ENCODE data around the gene PGLYRP3. TPM values are rescaled to one million over a fixed set of nuclear protein-coding genes. Genes with fewer than 3 reads are reported as not detected.

The PGLYRP3 gene
- total RNA-seq, 3 donors from 2014 or later: not detected

DNA sequence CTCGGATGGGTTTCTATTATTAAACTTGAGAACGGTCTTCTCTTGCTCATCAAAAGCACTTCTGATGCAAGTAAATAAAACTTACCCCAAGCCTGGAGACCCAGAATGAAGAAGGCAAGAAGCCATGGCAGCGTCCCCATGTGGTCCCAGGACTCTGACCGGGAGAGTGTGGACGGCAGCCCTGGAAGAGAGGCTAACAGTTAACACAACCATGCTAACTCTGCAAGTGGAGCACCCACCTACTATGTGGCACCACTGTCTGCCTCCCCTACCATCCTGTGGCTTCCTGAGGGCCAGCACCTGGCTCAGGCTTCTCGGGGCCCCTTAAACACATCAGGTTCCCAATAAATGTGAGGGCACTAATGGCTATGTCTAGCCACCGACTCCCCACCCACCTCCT lies 2.2 kb downstream of the PGLYRP3 start:
- Histone ChIP-seq H3K27me3 (no peaks in the 10 kb centered on the region), H3K9me3 (peaks cover 0 to 5% of the 10 kb centered on the region in 2 donors), H3K4me1 (no peaks in the 10 kb centered on the region), H3K36me3 (no peaks in the 10 kb centered on the region), H3K27ac (no peak overlapping the region), H3K4me3 (no peak overlapping the region)
- no peak for DNase-seq (ENCODE audit: low spot score in 2 of 2)
- intact Hi-C loops (cut with DNase I; ENCODE audit: low total_unique reads): no loop called here
- no peak for TF ChIP-seq POLR2A (IDR thresholded peaks at IDR 0.05)
- no peak for TF ChIP-seq POLR2AphosphoS5 (IDR thresholded peaks at IDR 0.05)
- TF ChIP-seq, protein P1, sequence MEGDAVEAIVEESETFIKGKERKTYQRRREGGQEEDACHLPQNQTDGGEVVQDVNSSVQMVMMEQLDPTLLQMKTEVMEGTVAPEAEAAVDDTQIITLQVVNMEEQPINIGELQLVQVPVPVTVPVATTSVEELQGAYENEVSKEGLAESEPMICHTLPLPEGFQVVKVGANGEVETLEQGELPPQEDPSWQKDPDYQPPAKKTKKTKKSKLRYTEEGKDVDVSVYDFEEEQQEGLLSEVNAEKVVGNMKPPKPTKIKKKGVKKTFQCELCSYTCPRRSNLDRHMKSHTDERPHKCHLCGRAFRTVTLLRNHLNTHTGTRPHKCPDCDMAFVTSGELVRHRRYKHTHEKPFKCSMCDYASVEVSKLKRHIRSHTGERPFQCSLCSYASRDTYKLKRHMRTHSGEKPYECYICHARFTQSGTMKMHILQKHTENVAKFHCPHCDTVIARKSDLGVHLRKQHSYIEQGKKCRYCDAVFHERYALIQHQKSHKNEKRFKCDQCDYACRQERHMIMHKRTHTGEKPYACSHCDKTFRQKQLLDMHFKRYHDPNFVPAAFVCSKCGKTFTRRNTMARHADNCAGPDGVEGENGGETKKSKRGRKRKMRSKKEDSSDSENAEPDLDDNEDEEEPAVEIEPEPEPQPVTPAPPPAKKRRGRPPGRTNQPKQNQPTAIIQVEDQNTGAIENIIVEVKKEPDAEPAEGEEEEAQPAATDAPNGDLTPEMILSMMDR (IDR thresholded peaks at IDR 0.05): no peak

DNA sequence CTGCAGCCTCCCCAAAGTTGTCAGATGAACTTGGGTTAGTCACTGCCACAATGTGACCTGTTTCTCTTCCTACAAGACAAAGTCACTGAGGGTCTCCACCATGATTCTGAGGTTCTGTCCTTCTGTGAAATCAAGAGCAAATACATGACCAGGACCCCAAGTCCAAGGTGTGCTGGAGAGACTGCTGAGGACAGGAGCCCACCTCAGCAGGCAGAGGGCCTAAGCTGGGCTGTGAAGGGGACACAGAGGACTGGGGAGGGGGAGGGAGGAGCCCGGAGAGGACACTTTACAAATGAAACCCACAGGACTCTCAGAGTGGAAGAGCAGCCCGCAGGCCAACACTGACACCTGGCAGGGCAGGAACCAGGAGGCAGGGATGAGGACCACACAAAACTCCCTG lies 3.3 kb downstream of the PGLYRP3 start:
- DNase-seq (ENCODE audit: low spot score in 2 of 2): no peak
- TF ChIP-seq POLR2AphosphoS5 (IDR thresholded peaks at IDR 0.05) (no peak), POLR2A (IDR thresholded peaks at IDR 0.05) (no peak)
- TF ChIP-seq, protein P1 (IDR thresholded peaks at IDR 0.05): no peak
- no peak overlapping the region for H3K27ac ChIP-seq
- no peaks in the 10 kb centered on the region for H3K4me1 ChIP-seq
- H3K27me3 ChIP-seq: no peaks in the 10 kb centered on the region
- intact Hi-C loops (cut with DNase I; ENCODE audit: low total_unique reads): no loop called here
- H3K36me3 ChIP-seq: no peaks in the 10 kb centered on the region
- no peaks in the 10 kb centered on the region for H3K9me3 ChIP-seq
- no peak overlapping the region for H3K4me3 ChIP-seq

DNA sequence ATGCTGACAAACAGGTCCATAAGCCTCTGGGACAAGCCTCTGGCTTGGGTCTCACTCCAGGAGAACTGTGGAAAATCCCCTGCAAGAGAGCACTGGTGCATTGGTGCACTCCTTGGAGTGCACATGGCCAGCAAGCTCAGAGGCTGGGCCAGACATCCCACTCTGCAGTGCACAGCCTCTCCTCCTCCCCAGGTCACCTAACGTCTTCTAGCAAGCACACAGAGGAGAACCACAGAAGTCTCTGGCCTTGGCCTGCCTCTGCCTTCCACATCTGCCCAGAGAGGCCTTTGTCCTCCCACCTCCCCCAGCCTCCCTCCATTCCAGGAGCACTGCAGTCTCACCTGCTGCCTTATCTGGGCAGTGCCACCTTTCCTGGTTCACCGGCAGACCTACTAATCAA lies 4.2 kb downstream of the PGLYRP3 start:
- no peak for TF ChIP-seq POLR2A (IDR thresholded peaks at IDR 0.05)
- TF ChIP-seq, protein P1 (IDR thresholded peaks at IDR 0.05): no peak
- no peak for TF ChIP-seq POLR2AphosphoS5 (IDR thresholded peaks at IDR 0.05)
- Histone ChIP-seq H3K27me3 (no peaks in the 10 kb centered on the region), H3K27ac (no peak overlapping the region), H3K4me1 (no peaks in the 10 kb centered on the region), H3K4me3 (no peak overlapping the region), H3K36me3 (no peaks in the 10 kb centered on the region), H3K9me3 (no peaks in the 10 kb centered on the region)
- no peak for DNase-seq (ENCODE audit: low spot score in 2 of 2)
- intact Hi-C loops (cut with DNase I; ENCODE audit: low total_unique reads): no loop called here

DNA sequence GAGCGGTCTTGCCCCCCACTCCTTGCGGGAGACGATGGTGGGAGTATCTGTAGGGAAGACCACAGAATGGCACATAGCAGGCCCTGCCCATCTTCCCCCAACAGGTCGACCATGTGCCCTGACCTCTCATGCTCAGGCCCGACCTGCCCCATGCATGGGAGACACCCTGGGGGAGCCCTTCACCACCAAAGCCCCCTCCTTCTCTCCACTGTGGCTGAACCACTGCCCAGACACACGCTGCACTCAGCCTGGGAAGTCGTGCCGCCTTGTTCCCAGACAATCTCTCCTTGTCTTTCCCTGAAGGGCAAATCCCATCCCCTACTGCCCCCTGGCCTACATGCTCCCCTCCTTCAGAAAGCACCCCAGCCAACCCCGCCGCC lies 5.5 kb downstream of the PGLYRP3 start:
- Histone ChIP-seq H3K27ac (no peak overlapping the region), H3K4me1 (no peaks in the 10 kb centered on the region), H3K36me3 (no peaks in the 10 kb centered on the region), H3K27me3 (no peaks in the 10 kb centered on the region), H3K9me3 (no peaks in the 10 kb centered on the region), H3K4me3 (no peak overlapping the region)
- TF ChIP-seq, protein P1 (IDR thresholded peaks at IDR 0.05): no peak
- TF ChIP-seq POLR2A (IDR thresholded peaks at IDR 0.05): no peak
- no peak for TF ChIP-seq POLR2AphosphoS5 (IDR thresholded peaks at IDR 0.05)
- intact Hi-C loops (cut with DNase I; ENCODE audit: low total_unique reads): no loop called here
- no peak for DNase-seq (ENCODE audit: low spot score in 2 of 2)

DNA sequence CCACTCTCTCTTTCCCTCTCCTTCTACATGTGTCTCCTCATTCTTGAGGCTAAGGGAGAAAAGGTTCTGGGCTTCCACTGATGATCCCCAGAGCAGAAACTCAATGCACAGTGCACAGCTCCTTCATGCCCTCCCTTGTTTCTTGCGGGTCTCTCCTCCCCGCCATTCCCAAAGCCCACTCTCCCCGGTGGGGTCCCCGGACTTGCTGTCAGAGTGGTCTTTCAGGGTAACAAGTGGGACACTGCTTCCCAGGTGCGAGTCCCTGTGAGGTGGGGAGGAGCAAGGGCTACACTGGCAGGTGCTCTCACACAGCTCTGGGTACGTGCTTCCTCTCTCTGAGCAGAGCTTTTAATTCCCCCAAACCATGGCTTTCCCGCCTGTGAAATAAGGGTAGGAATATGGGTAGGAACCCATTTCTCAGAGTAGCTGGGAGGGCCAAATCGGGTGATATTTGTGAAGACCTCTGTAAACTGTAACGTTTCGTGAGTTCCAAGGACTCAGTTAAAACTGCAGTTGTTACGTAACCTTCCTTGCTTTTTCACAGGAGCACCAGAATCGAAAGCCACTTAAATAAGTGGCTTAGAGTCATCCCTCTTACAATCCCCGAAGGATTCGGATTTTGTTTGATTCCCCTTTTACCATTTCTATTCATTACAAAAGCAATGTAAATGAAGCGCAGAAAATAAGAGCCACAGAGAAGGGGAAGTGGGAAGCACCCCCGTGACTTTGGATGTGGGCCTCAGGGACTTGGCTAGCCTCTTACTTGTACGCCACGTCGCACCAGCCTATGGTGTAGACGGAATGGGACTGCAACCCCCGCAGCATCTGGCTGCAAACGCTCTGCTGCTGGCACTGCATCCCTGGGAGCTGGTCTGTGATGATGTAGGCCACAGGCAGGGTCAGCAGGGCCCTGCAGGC lies 6.2 kb downstream of the PGLYRP3 start:
- no peak overlapping the region for H3K27ac ChIP-seq
- intact Hi-C loops (cut with DNase I; ENCODE audit: low total_unique reads): no loop called here
- H3K27me3 ChIP-seq: no peaks in the 10 kb centered on the region
- TF ChIP-seq POLR2A (IDR thresholded peaks at IDR 0.05): no peak
- no peak for TF ChIP-seq POLR2AphosphoS5 (IDR thresholded peaks at IDR 0.05)
- TF ChIP-seq, protein P1 (IDR thresholded peaks at IDR 0.05): no peak
- H3K4me3 ChIP-seq: no peak overlapping the region
- H3K9me3 ChIP-seq: no peaks in the 10 kb centered on the region
- H3K36me3 ChIP-seq: no peaks in the 10 kb centered on the region
- no peaks in the 10 kb centered on the region for H3K4me1 ChIP-seq
- no peak for DNase-seq (ENCODE audit: low spot score in 2 of 2)

All from breast epithelium (tissue), 4 donors.